Measurements from ENCODE around the gene TOMM40. TPM values are rescaled to one million over a fixed set of nuclear protein-coding genes. Genes with fewer than 3 reads are reported as not detected.

Gene TOMM40
- 25.5 TPM for total RNA-seq

GRCh38 chr19:44891016-44891882 lies at the start of gene TOMM40:
TOMM40 (plus strand) TSS chr19:44891254; CDS start chr19:44891416, 162 bp downstream.
- Histone ChIP-seq H3K27ac (peak within 1 kb of the TSS; percentile 92 to 97), H3K4me3 (peak within 1 kb of the TSS; percentile 99 to 100), H3K36me3 (peaks cover 52 to 58% of the 10 kb centered on the region in 2 donors), H3K9me3 (no peaks in the 10 kb centered on the region), H3K27me3 (no peaks in the 10 kb centered on the region), H3K4me1 (peaks cover 12 to 19% of the 10 kb centered on the region in 2 donors)
- intact Hi-C loops (cut with DNase I), result loop anchor here (1.0 to 2.0 kb wide), 3 partner anchors 24 to 110 kb away; partner anchors contain the start of gene RELB
- TF ChIP-seq CTCF (IDR thresholded peaks at IDR 0.05), result peak in 1 of 3 experiments; percentile 17
- no peak for DNase-seq (ENCODE audit: low spot score in 2 of 2)

GRCh38 chr19:44845286-44845611 lies 45.8 kb upstream of the TOMM40 start:
- Histone ChIP-seq H3K4me1 (peaks cover 8 to 26% of the 10 kb centered on the region in 2 donors), H3K9me3 (no peaks in the 10 kb centered on the region), H3K27ac (peak overlapping the region; percentile 73 to 74), H3K4me3 (peak overlapping the region; percentile 97 to 99), H3K27me3 (no peaks in the 10 kb centered on the region), H3K36me3 (no peaks in the 10 kb centered on the region)
- peak in 1 of 2 donors; percentile 75 for DNase-seq (ENCODE audit: low spot score in 2 of 2)
- no peak for TF ChIP-seq CTCF (IDR thresholded peaks at IDR 0.05)
- intact Hi-C loops (cut with DNase I), result loop anchor here (2.0 to 5.0 kb wide), 3 partner anchors 36 to 332 kb away; partner anchors contain the start of genes BCAM, BLOC1S3 and TRAPPC6A

- no peaks in the 10 kb centered on the region for H3K36me3 ChIP-seq
- intact Hi-C loops (cut with DNase I), result loop anchor here (2.0 to 5.0 kb wide), 3 partner anchors 37 to 331 kb away; partner anchors contain the start of genes BCAM, BLOC1S3 and TRAPPC6A
- peaks cover 8 to 26% of the 10 kb centered on the region in 2 donors for H3K4me1 ChIP-seq
- H3K4me3 ChIP-seq, result peak within 1 kb of the TSS; percentile 97 to 99
- TF ChIP-seq CTCF (IDR thresholded peaks at IDR 0.05), result peak; percentile 73 to 82 (median 80)
- no peaks in the 10 kb centered on the region for H3K9me3 ChIP-seq
- peak within 1 kb of the TSS; percentile 96 to 98 for H3K27ac ChIP-seq
- DNase-seq (ENCODE audit: low spot score in 2 of 2), result peak; percentile 97 to 100
- no peaks in the 10 kb centered on the region for H3K27me3 ChIP-seq
Measured at GRCh38 chr19:44845612-44846454, 45.2 kb upstream of the TOMM40 start, which contains the start of gene NECTIN2. NECTIN2 (plus strand) TSS chr19:44846297; CDS start chr19:44846526, 229 bp downstream.

GRCh38 chr19:44846455-44847143 lies 44.5 kb upstream of the TOMM40 start:
- Histone ChIP-seq H3K27ac (peak overlapping the region; percentile 96 to 98), H3K36me3 (no peaks in the 10 kb centered on the region), H3K27me3 (no peaks in the 10 kb centered on the region), H3K4me3 (peak overlapping the region; percentile 97 to 99), H3K9me3 (no peaks in the 10 kb centered on the region), H3K4me1 (peaks cover 8 to 26% of the 10 kb centered on the region in 2 donors)
- DNase-seq (ENCODE audit: low spot score in 2 of 2), result no peak
- no peak for TF ChIP-seq CTCF (IDR thresholded peaks at IDR 0.05)
- intact Hi-C loops (cut with DNase I), result loop anchor here (1.0 to 5.0 kb wide), 3 partner anchors 44 to 331 kb away; partner anchors contain the start of genes BLOC1S3 and TRAPPC6A
